ENCODE data around the gene VRK3. TPM values are rescaled to one million over a fixed set of nuclear protein-coding genes. Genes with fewer than 3 reads are reported as not detected.

Gene VRK3
- total and polyA plus RNA-seq, 7 donors, result 17.4 to 51.6 (median 30.7) TPM

GRCh38 chr19:49929121-49929610, 96.0 kb downstream of the VRK3 start, which contains the start of the genes ATF5 and NUP62:
ATF5 (plus strand) TSS chr19:49929205; CDS start chr19:49930851, 1,646 bp downstream.
NUP62 (minus strand) TSS chr19:49929504; CDS start chr19:49909807, 19,697 bp downstream.
- Histone ChIP-seq H3K9me3 (no peaks in the 10 kb centered on the region), H3K27me3 (no peaks in the 10 kb centered on the region), H3K4me1 (peaks cover 0 to 28% (median 27%) of the 10 kb centered on the region in 4 donors), H3K27ac (peak within 1 kb of the TSS; percentile 92 to 98 (median 94)), H3K36me3 (peaks cover 0 to 26% (median 1%) of the 10 kb centered on the region in 4 donors), H3K4me3 (peak within 1 kb of the TSS; percentile 80 to 98 (median 92))
- peak in 2 of 4 donors; percentile 19 to 66 for TF ChIP-seq POLR2AphosphoS5 (IDR thresholded peaks at IDR 0.05)
- TF ChIP-seq EP300 (IDR thresholded peaks at IDR 0.05), result no peak
- peak; percentile 95 for DNase-seq
- 0% methylated on average over 48 of the region's 48 CpGs for WGBS, 2 donors
- intact Hi-C loops (cut with DNase I), result no loop called here

- Histone ChIP-seq H3K9me3 (no peaks in the 10 kb centered on the region), H3K36me3 (peaks cover 4 to 41% (median 11%) of the 10 kb centered on the region in 4 donors), H3K27me3 (no peaks in the 10 kb centered on the region), H3K27ac (peak overlapping the region in 3 of 4 donors; percentile 92 to 96 (median 92)), H3K4me1 (peaks cover 0 to 35% (median 30%) of the 10 kb centered on the region in 4 donors), H3K4me3 (peak overlapping the region in 1 of 4 donors; percentile 97)
- TF ChIP-seq CTCF (IDR thresholded peaks at IDR 0.05), result no peak
- DNase-seq, result no peak
- intact Hi-C loops (cut with DNase I), result no loop called here
- WGBS, 2 donors, result 88 to 89% methylated on average over 14 of the region's 14 CpGs
These were observed 97.5 kb downstream of the VRK3 start for GRCh38 chr19:49927526-49928264.

- H3K9me3 ChIP-seq, result no peaks in the 10 kb centered on the region
- DNase-seq, result no peak
- H3K27me3 ChIP-seq, result no peaks in the 10 kb centered on the region
- TF ChIP-seq POLR2A (IDR thresholded peaks at IDR 0.05) (no peak), CTCF (IDR thresholded peaks at IDR 0.05) (no peak), EP300 (IDR thresholded peaks at IDR 0.05) (no peak), POLR2AphosphoS5 (IDR thresholded peaks at IDR 0.05) (no peak)
- no peak overlapping the region for H3K4me3 ChIP-seq
- H3K27ac ChIP-seq, result no peak overlapping the region
- WGBS, 2 donors, result 93 to 94% methylated on average over 10 of the region's 10 CpGs
- intact Hi-C loops (cut with DNase I), result no loop called here
- peaks cover 0 to 35% (median 30%) of the 10 kb centered on the region in 4 donors for H3K4me1 ChIP-seq
- peaks cover 4 to 52% (median 12%) of the 10 kb centered on the region in 4 donors for H3K36me3 ChIP-seq
These were observed 98.7 kb downstream of the VRK3 start for GRCh38 chr19:49926515-49926914.

Other genes with a start within 250 kb of the VRK3 start
- 10 to 100 TPM; 21.0 to 32.9 (median 23.1) TPM for gene FUZ, start 212.1 kb downstream of the VRK3 start, total RNA-seq
- gene FUZ, start 212.1 kb downstream of the VRK3 start, polyA plus RNA-seq, result 10 to 100 TPM in 2 of 3 donors, 1 to 10 TPM in 1; 7.4 to 17.4 (median 16.3) TPM
- gene MED25, start 207.1 kb downstream of the VRK3 start, total RNA-seq, result 10 to 100 TPM; 17.8 to 45.4 (median 22.4) TPM
- 10 to 100 TPM; 18.0 to 43.5 (median 30.1) TPM for gene MED25, start 207.1 kb downstream of the VRK3 start, polyA plus RNA-seq
- 100 to 1,000 TPM in 1 of 4 donors, 10 to 100 TPM in 3; 52.2 to 105 (median 68.1) TPM for gene PTOV1, start 174.2 kb downstream of the VRK3 start, total RNA-seq
- gene PTOV1, start 174.2 kb downstream of the VRK3 start, polyA plus RNA-seq, result 10 to 100 TPM; 54.8 to 79.7 (median 62.5) TPM
- gene PNKP, start 157.8 kb downstream of the VRK3 start, total RNA-seq, result 10 to 100 TPM; 28.2 to 44.0 (median 33.9) TPM
- gene PNKP, start 157.8 kb downstream of the VRK3 start, polyA plus RNA-seq, result 10 to 100 TPM; 27.0 to 88.8 (median 34.0) TPM
- 10 to 100 TPM; 13.6 to 16.1 (median 14.6) TPM for gene AKT1S1, start 148.0 kb downstream of the VRK3 start, total RNA-seq
- gene AKT1S1, start 148.0 kb downstream of the VRK3 start, polyA plus RNA-seq, result 10 to 100 TPM; 30.3 to 55.9 (median 33.6) TPM
- 10 to 100 TPM; 25.0 to 41.0 (median 26.6) TPM for gene TBC1D17, start 147.7 kb downstream of the VRK3 start, total RNA-seq
- gene TBC1D17, start 147.7 kb downstream of the VRK3 start, polyA plus RNA-seq, result 10 to 100 TPM; 13.4 to 29.5 (median 22.8) TPM
- gene IL4I1, start 128.5 kb downstream of the VRK3 start, total RNA-seq, result under 1 TPM; 0.28 to 0.66 (median 0.38) TPM
- gene IL4I1, start 128.5 kb downstream of the VRK3 start, polyA plus RNA-seq, result 1 to 10 TPM; 1.8 to 6.8 (median 3.5) TPM
- 1 to 10 TPM; 5.3 to 7.1 (median 5.9) TPM for gene ATF5, start 96.2 kb downstream of the VRK3 start, total RNA-seq
- 10 to 100 TPM; 18.0 to 42.3 (median 33.1) TPM for gene ATF5, start 96.2 kb downstream of the VRK3 start, polyA plus RNA-seq
- 10 to 100 TPM; 25.0 to 32.6 (median 26.0) TPM for gene NUP62, start 95.9 kb downstream of the VRK3 start, total RNA-seq
- gene NUP62, start 95.9 kb downstream of the VRK3 start, polyA plus RNA-seq, result 10 to 100 TPM; 10.2 to 42.6 (median 18.0) TPM
- 1 to 10 TPM in 3 of 4 donors, not detected in 1; 1.4 to 2.5 (median 2.1) TPM for gene SIGLEC11, start 64.2 kb downstream of the VRK3 start, total RNA-seq
- 1 to 10 TPM in 1 of 3 donors, under 1 TPM in 2; 0.60 to 1.8 (median 0.66) TPM for gene SIGLEC11, start 64.2 kb downstream of the VRK3 start, polyA plus RNA-seq
- 10 to 100 TPM in 2 of 4 donors, 1 to 10 TPM in 2; 5.8 to 13.2 (median 9.3) TPM for gene ZNF473, start 633 bp upstream of the VRK3 start, total RNA-seq
- gene ZNF473, start 633 bp upstream of the VRK3 start, polyA plus RNA-seq, result 1 to 10 TPM in 2 of 3 donors, under 1 TPM in 1; 0.92 to 2.7 (median 1.8) TPM
- gene IZUMO2, start 137.9 kb upstream of the VRK3 start, total RNA-seq, result not detected
- not detected for gene IZUMO2, start 137.9 kb upstream of the VRK3 start, polyA plus RNA-seq
- gene MYH14, start 178.2 kb upstream of the VRK3 start, total RNA-seq, result 1 to 10 TPM in 2 of 4 donors, under 1 TPM in 2; 0.16 to 3.9 (median 1.3) TPM
- gene MYH14, start 178.2 kb upstream of the VRK3 start, polyA plus RNA-seq, result 100 to 1,000 TPM in 2 of 3 donors, 10 to 100 TPM in 1; 92.5 to 479 (median 235) TPM

Data from sigmoid colon (tissue), 7 donors.